Esophagus (tissue), 2 donors: Measurements from ENCODE around the gene LHFPL6. TPM values are rescaled to one million over a fixed set of nuclear protein-coding genes. Genes with fewer than 3 reads are reported as not detected.

ENCODE experiments used
- H3K27ac ChIP-seq, 2 donors: one replicate each; pipeline ENCODE4 v1.5.1; 2013; ENCODE audit warnings: low read depth in 2 of 2, mild to moderate bottlenecking in 2 of 2, inconsistent platforms in 1 of 2, low read length in 1 of 2, moderate library complexity in 1 of 2
- H3K27me3 ChIP-seq, 2 donors: one replicate each; pipeline ENCODE4 v1.6.1; 2013; ENCODE audit warnings: low read length in 2 of 2, control low read depth in 1 of 2, mild to moderate bottlenecking in 1 of 2; ENCODE audit not compliant: insufficient read depth in 2 of 2, control insufficient read depth in 1 of 2
- H3K36me3 ChIP-seq, 2 donors: one replicate each; pipeline ENCODE4 v1.6.1; 2013; ENCODE audit warnings: low read length in 1 of 2; ENCODE audit not compliant: control insufficient read depth in 2 of 2, insufficient read depth in 2 of 2
- H3K4me1 ChIP-seq, 2 donors: one replicate each; pipeline ENCODE4 v1.6.1; 2013; ENCODE audit warnings: low read length in 1 of 2; ENCODE audit not compliant: control insufficient read depth in 2 of 2, insufficient read depth in 2 of 2
- H3K4me3 ChIP-seq, 2 donors: one replicate each; pipeline ENCODE4 v1.5.1; 2013; ENCODE audit warnings: low read length in 2 of 2, mild to moderate bottlenecking in 2 of 2, low read depth in 1 of 2, moderate library complexity in 1 of 2
- H3K9me3 ChIP-seq, 2 donors: one replicate each; pipeline ENCODE4 v1.6.1; 2013; ENCODE audit warnings: mild to moderate bottlenecking in 2 of 2, low read depth in 1 of 2, low read length in 1 of 2, moderate library complexity in 1 of 2; ENCODE audit not compliant: control insufficient read depth in 2 of 2, insufficient read depth in 1 of 2
- WGBS, 2 donors: extraction: QIAGEN DNeasy Blood & Tissue Kit; methylation state at CpG; one replicate each; pipeline ENCODE4 v1.1.7; 2013; 5-methylcytosine and 5-hydroxymethylcytosine counted together
- polyA plus RNA-seq, 2 donors: library from polyadenylated mRNA; stranded (reverse); fragments of 200-250 nt; gene quantifications; one replicate each; pipeline ENCODE4 v1.2.3, GENCODE V29; 2013
- donor health status: healthy with polysubstance abuse.
- donor health status: Bipolar disorder and iron deficiency.

The LHFPL6 gene
- polyA plus RNA-seq, 2 donors, result 2.6 to 11.2 TPM

DNA sequence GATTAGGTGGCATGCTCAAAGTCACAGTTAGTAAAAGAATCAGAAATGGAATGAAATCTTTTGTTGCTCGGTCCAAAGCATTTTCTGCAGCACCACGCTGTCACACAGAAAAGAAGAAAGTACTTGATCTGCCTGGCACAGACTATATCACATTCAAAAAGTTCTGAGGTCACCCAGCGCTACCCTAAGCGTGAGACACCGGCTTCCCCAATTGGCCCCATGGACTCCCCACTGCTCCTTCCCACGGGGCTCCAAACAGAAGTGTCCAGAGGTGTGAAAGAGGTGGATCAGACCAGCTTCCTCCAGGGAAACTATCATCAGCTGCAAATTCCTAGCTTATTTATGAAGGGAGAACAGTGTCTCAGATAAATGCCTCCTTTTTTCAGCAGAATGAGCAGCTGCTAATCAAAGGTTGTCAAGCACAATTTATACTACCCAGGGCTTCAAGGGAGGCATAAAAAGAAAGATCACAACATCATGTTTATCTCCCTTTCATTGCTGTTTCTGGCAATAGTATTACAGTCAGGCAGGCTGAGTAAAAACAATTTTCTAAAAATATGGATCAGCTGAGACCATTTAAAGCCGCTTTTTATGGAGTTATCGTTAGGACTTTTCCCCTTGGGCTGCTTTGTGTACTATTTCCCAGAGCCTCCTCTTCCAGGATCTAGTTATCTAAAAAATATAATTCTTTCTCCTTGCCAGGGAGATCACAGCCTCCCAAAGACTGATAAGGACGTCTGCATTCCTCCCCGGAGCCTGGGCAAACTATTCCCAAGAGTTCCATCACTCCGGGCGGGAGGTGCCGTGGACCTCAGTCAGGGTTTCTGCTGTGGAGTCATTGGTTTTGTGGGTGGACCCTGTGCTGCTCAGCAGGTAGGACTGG lies 208.0 kb downstream of the LHFPL6 start:
- WGBS, 2 donors, result 65 to 72% methylated on average over 13 of the region's 13 CpGs
- Histone ChIP-seq H3K27ac (peak overlapping the region in 1 of 2 donors; percentile 7), H3K9me3 (no peaks in the 10 kb centered on the region)

DNA sequence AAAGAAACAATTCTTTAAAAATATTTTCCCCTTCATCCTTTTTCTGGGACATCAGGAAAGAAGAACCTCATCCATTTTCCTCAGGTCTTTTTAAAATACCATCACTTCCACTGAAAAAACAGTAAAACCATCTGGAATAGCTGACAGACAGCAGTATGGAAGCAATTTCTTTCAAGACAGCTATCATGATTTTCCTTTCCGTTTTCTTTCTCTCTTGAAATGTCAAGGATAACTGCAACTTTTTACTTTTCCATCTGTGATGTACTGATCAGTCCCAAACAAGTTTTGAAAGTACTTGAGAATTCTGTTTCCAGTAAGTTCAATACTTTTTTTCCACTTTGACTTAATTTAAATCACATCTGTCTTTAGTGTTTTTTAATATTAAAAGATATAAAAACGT lies 211.2 kb downstream of the LHFPL6 start:
- Histone ChIP-seq H3K27ac (no peak overlapping the region), H3K4me1 (peaks cover 0 to 2% of the 10 kb centered on the region in 2 donors), H3K27me3 (no peaks in the 10 kb centered on the region), H3K4me3 (no peak overlapping the region), H3K36me3 (no peaks in the 10 kb centered on the region), H3K9me3 (no peaks in the 10 kb centered on the region)
- 78 to 83% methylated on average over 2 of the region's 2 CpGs for WGBS, 2 donors

More for the DNA sequence above, 208.0 kb downstream of the LHFPL6 start:
- Histone ChIP-seq H3K4me3 (no peak overlapping the region), H3K27me3 (no peaks in the 10 kb centered on the region), H3K36me3 (no peaks in the 10 kb centered on the region), H3K4me1 (no peaks in the 10 kb centered on the region)

DNA sequence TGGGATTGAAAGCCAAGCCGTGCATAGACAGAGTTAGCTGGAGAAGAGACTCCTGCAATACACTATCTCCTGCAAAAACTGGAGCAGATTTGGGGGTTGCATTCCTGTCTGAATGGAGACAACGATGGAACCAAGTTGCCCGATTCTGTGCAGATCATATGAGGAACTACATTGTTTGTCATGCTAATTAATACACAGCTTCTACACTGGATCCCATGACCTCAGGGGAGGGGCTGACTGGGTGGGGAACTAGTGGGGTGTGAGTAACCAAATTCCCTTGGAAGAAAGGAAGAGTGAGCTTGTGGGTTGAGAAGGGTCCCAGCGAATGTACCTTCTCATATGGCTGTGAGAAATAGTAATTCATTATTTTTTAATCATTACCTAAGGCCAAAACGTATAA lies 214.0 kb downstream of the LHFPL6 start:
- H3K4me3 ChIP-seq, result no peak overlapping the region
- H3K9me3 ChIP-seq, result no peaks in the 10 kb centered on the region
- no peaks in the 10 kb centered on the region for H3K36me3 ChIP-seq
- H3K27me3 ChIP-seq, result no peaks in the 10 kb centered on the region
- H3K4me1 ChIP-seq, result peaks cover 0 to 2% of the 10 kb centered on the region in 2 donors
- WGBS, 2 donors, result 69 to 80% methylated on average over 5 of the region's 5 CpGs
- no peak overlapping the region for H3K27ac ChIP-seq

DNA sequence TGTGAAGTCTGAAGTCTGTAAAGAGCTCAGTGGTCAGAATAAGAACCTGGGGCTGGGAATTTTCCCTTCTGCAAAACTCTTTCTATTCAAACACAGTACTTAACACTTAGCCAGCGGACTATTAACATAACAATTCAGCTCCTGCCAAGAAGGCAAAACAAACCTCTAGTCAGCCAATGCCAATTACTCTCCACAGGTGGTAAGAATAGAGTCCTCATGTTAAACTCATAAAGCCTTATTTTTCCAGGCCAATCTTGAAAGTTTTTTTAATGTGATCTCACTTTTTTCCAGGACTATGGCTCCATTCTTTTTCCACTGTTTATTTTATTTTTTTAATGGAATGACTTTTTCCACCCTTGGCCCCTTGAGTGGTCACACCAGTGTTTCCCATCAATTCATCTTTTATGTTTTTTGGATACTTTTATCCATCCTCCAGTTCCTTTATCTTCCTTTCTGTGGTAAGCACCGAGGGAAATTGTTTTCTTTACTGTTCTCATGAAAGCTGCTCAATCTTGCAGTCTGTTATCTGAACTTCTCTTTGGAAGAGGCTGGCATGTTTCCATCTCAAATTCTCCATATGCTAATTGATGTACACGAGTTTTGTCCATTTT lies 217.3 kb downstream of the LHFPL6 start:
- Histone ChIP-seq H3K36me3 (no peaks in the 10 kb centered on the region), H3K4me3 (no peak overlapping the region), H3K27me3 (no peaks in the 10 kb centered on the region), H3K27ac (no peak overlapping the region), H3K9me3 (no peaks in the 10 kb centered on the region), H3K4me1 (peaks cover 0 to 2% of the 10 kb centered on the region in 2 donors)
- WGBS, 2 donors, result 37 to 41% methylated on average over 3 of the region's 3 CpGs

DNA sequence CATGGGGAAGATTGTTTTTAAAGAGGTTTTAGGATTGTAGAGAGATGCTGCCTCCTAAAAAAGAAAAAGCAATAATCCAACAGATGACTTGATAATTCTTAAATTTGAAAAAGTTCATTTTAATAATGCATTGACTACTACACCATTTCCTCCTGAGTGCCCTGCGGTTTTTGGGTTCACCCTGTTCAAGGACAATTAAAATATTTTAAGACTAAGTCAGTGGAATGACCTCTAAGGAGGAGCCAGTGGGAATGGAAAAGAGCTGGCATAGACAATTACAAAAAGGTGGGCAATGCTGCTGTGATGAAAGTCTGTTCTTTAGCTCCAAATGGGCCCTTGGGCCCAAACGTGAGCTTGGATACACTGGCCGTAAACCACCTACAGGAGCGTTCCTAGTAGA lies 217.8 kb downstream of the LHFPL6 start:
- Histone ChIP-seq H3K27me3 (no peaks in the 10 kb centered on the region), H3K36me3 (no peaks in the 10 kb centered on the region), H3K4me3 (no peak overlapping the region), H3K9me3 (no peaks in the 10 kb centered on the region), H3K4me1 (peaks cover 0 to 2% of the 10 kb centered on the region in 2 donors), H3K27ac (no peak overlapping the region)
- WGBS, 2 donors, result 85 to 89% methylated on average over 4 of the region's 4 CpGs

DNA sequence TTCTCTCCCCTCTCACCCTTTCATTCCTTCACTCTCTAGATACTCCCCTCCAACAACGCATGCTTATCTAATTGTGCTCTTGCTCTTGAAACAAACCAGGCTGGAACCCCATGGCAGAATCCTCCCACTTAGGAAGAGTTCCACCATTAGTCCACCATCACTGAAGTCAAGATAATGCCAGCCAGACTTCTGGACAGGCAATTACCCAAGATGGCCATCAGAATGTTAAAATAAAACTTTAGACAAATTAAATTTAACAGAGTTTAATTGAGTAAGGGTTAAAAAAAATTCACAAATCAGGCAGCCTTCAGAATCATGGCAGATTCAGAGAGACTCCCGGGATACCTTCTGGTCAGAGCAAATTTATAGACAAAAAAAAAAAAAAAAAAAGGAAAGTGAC lies 221.5 kb downstream of the LHFPL6 start:
- H3K9me3 ChIP-seq, result no peaks in the 10 kb centered on the region
- no peaks in the 10 kb centered on the region for H3K4me1 ChIP-seq
- WGBS, 2 donors, result 85 to 95% methylated on average over 2 of the region's 2 CpGs
- H3K27me3 ChIP-seq, result no peaks in the 10 kb centered on the region
- H3K36me3 ChIP-seq, result no peaks in the 10 kb centered on the region
- no peak overlapping the region for H3K27ac ChIP-seq
- H3K4me3 ChIP-seq, result no peak overlapping the region

DNA sequence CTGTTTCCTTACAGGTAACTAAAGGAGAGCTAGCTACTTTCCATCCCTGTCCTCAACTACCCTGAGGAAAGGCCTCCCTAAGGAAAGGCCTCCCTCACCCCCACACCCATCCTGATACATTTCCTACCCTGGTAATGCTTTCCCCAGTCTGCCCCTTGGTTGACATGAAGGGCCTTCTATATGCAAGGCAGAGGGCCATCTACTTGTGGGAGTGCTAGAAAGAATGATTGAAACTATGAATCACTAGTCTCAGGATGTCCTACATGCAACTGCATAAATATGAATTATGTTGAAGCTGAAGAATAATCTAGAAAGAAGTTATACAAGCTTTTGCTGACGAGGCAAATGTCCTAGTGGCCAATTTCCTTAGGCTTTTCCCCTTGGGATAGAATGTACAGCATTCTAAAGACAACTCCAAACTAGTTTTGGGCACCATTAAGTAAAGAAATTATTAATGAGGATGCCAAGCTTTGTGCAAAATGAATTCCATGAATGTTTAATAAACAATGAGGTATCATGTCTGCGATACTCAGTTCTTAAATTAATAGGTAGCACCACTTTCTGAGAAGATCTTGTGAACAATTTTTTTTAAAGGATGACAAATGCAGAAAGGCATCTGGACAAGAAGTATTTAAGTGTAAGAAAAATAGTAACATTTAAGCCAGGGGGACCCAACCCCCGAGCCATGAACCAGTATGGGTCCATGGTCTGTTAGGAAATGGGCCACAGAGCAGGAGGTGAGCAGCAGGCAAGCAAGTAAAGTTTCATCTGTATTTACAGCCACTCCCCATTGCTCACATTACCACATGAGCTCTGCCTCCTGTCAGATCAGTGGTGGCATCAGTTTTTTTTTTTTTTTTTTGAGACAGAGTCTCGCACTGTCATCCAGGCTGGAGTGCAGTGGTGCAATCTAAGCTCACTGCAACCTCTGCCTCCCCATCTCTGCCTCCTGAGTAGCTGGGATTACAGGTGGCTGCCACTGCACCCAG lies 223.0 kb downstream of the LHFPL6 start:
- Histone ChIP-seq H3K27ac (no peak overlapping the region), H3K27me3 (no peaks in the 10 kb centered on the region), H3K36me3 (no peaks in the 10 kb centered on the region), H3K4me1 (no peaks in the 10 kb centered on the region), H3K4me3 (no peak overlapping the region), H3K9me3 (no peaks in the 10 kb centered on the region)
- WGBS, 2 donors, result 85 to 89% methylated on average over 4 of the region's 4 CpGs

DNA sequence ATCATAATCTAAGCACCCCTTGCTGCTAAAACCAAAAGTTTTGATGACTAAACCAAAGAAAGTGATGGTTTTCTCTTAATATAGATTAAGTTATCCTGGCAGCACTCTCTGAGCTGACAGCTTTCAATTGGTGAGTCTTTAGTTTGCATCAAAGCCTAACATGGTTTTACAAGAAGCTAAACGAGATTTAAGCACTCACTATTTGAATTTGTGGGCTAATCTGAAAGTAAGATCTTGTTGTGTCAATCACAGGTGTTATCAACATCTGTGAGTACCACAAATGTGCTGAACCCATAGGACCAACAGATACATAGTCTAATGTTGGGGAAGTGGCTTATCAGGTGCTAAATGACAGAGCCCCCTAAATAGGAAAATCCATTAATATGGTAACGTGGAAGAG lies 223.9 kb downstream of the LHFPL6 start:
- 48 to 66% methylated on average over 2 of the region's 2 CpGs for WGBS, 2 donors
- Histone ChIP-seq H3K27me3 (no peaks in the 10 kb centered on the region), H3K9me3 (no peaks in the 10 kb centered on the region), H3K27ac (no peak overlapping the region), H3K36me3 (no peaks in the 10 kb centered on the region), H3K4me3 (no peak overlapping the region), H3K4me1 (no peaks in the 10 kb centered on the region)

DNA sequence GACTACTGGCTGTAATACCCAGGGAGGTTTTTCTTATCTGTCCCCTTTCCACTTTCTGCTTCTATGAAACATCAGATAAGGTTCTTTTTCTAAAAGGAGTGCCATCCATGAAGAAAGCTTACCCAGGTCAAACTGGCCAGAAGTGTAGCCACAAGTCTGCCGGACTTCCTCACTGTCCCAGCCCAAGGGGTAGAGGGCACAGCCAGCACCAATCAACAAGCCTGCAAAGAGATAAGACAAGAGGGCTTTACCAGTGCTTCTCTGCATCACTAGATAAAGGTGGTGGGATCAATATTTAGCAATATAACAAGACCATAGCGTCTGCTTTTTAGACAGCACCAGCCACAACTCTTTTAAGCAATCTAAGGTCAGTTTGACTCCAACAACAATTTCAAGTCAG lies 224.7 kb downstream of the LHFPL6 start:
- Histone ChIP-seq H3K4me3 (no peak overlapping the region), H3K4me1 (no peaks in the 10 kb centered on the region), H3K9me3 (no peaks in the 10 kb centered on the region), H3K27ac (no peak overlapping the region), H3K36me3 (no peaks in the 10 kb centered on the region), H3K27me3 (no peaks in the 10 kb centered on the region)
- 59 to 72% methylated on average over 2 of the region's 2 CpGs for WGBS, 2 donors
